ENCODE measurements around the gene FRS3.
A peak's percentile ranks its signal among the peaks of the same experiment; 100 is the strongest.

FRS3 gene

GRCh38 chr6:41736186-41736733, 43.4 kb downstream of the FRS3 start:
- no peak overlapping the region for H3K4me3 ChIP-seq (ENCODE audit: low read depth, low read length)
- no peak for DNase-seq (ENCODE audit: low read depth)
- no peak for TF ChIP-seq CTCF (IDR thresholded peaks at IDR 0.05; ENCODE audit: insufficient read depth, low read depth, low read length, missing control alignments)

- H3K4me3 ChIP-seq (ENCODE audit: low read depth, low read length): peak within 1 kb of the TSS; percentile 83
- TF ChIP-seq CTCF (IDR thresholded peaks at IDR 0.05; ENCODE audit: insufficient read depth, low read depth, low read length, missing control alignments): peak; percentile 90
- DNase-seq (ENCODE audit: low read depth): peak; percentile 93
Observed at GRCh38 chr6:41735427-41736185, 44.1 kb downstream of the FRS3 start, which contains the start of gene TFEB. TSS of gene TFEB (minus strand) at chr6:41735608. CDS start at chr6:41691213, 44,395 bp downstream.

GRCh38 chr6:41734666-41735426, 44.9 kb downstream of the FRS3 start:
- H3K4me3 ChIP-seq (ENCODE audit: low read depth, low read length): peak overlapping the region; percentile 83
- TF ChIP-seq CTCF (IDR thresholded peaks at IDR 0.05; ENCODE audit: insufficient read depth, low read depth, low read length, missing control alignments): no peak
- DNase-seq (ENCODE audit: low read depth): peak; percentile 92

GRCh38 chr6:41733707-41734665, 45.7 kb downstream of the FRS3 start:
- TF ChIP-seq CTCF (IDR thresholded peaks at IDR 0.05; ENCODE audit: insufficient read depth, low read depth, low read length, missing control alignments): peak; percentile 5

GRCh38 chr6:41733360-41733706, 46.4 kb downstream of the FRS3 start:
- DNase-seq (ENCODE audit: low read depth): no peak
- peak overlapping the region; percentile 83 for H3K4me3 ChIP-seq (ENCODE audit: low read depth, low read length)
- no peak for TF ChIP-seq CTCF (IDR thresholded peaks at IDR 0.05; ENCODE audit: insufficient read depth, low read depth, low read length, missing control alignments)

More at GRCh38 chr6:41733707-41734665, 45.7 kb downstream of the FRS3 start:
- peak; percentile 94 for DNase-seq (ENCODE audit: low read depth)
- H3K4me3 ChIP-seq (ENCODE audit: low read depth, low read length): peak overlapping the region; percentile 83
